Stomach (tissue), 9 donors: ENCODE results near the gene XRCC5. TPM values are rescaled to one million over a fixed set of nuclear protein-coding genes. Genes with fewer than 3 reads are reported as not detected.

Experiments used
- DNase-seq, 2 donors: peaks; one replicate each; pipeline versions ENCODE4 v3.0.0 to v3.0.0-alpha.2; 2013 to 2019
- H3K27ac ChIP-seq, 5 donors: fragments of 200-600 bp in 4 of 5; sonication (generic) in 4 of 5; one replicate each; pipeline ENCODE4 v1.5.1; 2013 to 2019; ENCODE audit warnings: mild to moderate bottlenecking in 1 of 5, moderate library complexity in 1 of 5
- H3K27me3 ChIP-seq, 3 donors: fragments of 200-600 bp; sonication (generic); one replicate each; pipeline ENCODE4 v1.5.1; 2017 to 2019; ENCODE audit warnings: mixed run types in 1 of 3
- H3K36me3 ChIP-seq, 4 donors: fragments of 200-600 bp; sonication (generic); 1 replicate in 3 of 4; 2 replicates in 1 of 4; pipeline ENCODE4 v1.5.1; 2016 to 2019
- H3K4me1 ChIP-seq, 4 donors: fragments of 200-600 bp; sonication (generic); one replicate each; pipeline ENCODE4 v1.5.1; 2016 to 2019
- H3K4me3 ChIP-seq, 4 donors: fragments of 200-600 bp; sonication (generic) in 3 of 4; one replicate each; pipeline ENCODE4 v1.5.1; 2016 to 2019; ENCODE audit warnings: mild to moderate bottlenecking in 1 of 4
- H3K9me3 ChIP-seq, 4 donors: fragments of 200-600 bp; sonication (generic); one replicate each; pipeline ENCODE4 v1.5.1; 2016 to 2019
- EP300 ChIP-seq: sonication (generic); formaldehyde crosslinking; IDR thresholded peaks from one replicate; pipeline ENCODE4 v1.6.1; 2017; ENCODE audit warnings: antibody characterized with exemption
- POLR2A ChIP-seq, 4 donors: fragments of 450-650 bp; IDR thresholded peaks; one replicate each; pipeline ENCODE4 v1.6.1; 2016; ENCODE audit warnings: antibody characterized with exemption in 4 of 4, control low read depth in 2 of 4, mild to moderate bottlenecking in 1 of 4, moderate library complexity in 1 of 4
- POLR2AphosphoS5 ChIP-seq, 3 donors: sonication (generic); formaldehyde crosslinking; IDR thresholded peaks; one replicate each; pipeline ENCODE4 v1.6.1; 2016; ENCODE audit warnings: antibody characterized with exemption in 3 of 3
- WGBS, 5 donors: extraction: QIAGEN DNeasy Blood & Tissue Kit in 3 of 5; methylation state at CpG; one replicate each; pipeline versions ENCODE4 v1.1.5 to v1.1.7; 2013 to 2018; 5-methylcytosine and 5-hydroxymethylcytosine counted together
- intact Hi-C: fragments of 100-400 bp; cut with DNase I; formaldehyde crosslinking; loops from one replicate; pipeline ENCODE4 v1.15.1; 2023; ENCODE audit warnings: low total_unique reads
- polyA plus RNA-seq, 3 donors: library from polyadenylated mRNA; stranded (reverse); fragments of 200-250 nt; gene quantifications; one replicate each; pipeline ENCODE4 v1.2.3, GENCODE V29; 2013
- total RNA-seq, 5 donors: library from RNA; depleted of rRNA; stranded (reverse); fragments of >200 nt; gene quantifications; one replicate each; pipeline versions ENCODE4 v1.1.0 to v1.2.3, GENCODE V29; 2014 to 2016
- TF ChIP-seq, protein P1 (sequence below), 7 experiments: fragments of 450-650 bp in 4 of 7; fragments of 200-600 bp in 3 of 7; sonication (generic) in 3 of 7; IDR thresholded peaks; one replicate each; pipeline ENCODE4 v1.5.1; 2016 to 2019; ENCODE audit warnings: antibody characterized with exemption in 7 of 7, control low read depth in 2 of 7, mild to moderate bottlenecking in 1 of 7
- donor health status: healthy with polysubstance abuse.
- donor health status: Bipolar disorder and iron deficiency.
- donor health status: healthy.

Gene XRCC5
- total and polyA plus RNA-seq, 8 donors, result 70.2 to 302 (median 92.9) TPM

DNA sequence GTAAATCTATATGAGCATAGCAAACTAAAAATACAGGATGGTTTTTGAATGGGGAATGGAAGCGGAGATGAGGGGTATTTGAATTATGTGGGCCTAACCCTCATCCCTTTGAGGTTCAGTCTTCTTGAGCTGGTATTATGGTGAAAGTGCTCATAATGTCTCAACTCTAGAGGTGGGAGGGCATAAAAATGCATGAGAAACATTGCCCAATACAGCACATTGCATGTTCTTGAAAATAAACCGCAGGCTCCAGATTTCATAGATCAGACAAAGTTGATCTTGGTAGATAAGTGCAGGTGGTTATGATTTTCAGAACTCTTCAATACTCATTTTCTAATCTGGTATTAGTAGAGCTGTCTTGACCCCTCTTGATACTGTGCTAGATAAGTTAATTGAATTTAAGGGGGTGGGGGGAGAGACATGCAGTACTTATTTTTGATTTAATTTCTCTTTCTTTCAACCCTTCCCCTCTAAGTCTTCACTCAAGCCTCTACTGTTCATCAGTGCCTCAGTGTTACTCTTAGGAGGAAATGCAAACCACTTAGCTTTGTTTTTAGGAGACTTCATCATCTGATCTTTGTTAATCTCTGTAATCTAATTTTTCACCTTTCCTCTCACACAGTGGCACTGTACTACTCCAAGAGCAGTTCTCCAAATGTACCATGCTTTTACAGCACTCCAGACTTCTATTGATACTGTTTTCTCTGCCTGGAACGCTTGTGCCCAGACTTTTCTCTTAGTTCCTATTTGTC, 22.2 kb downstream of the XRCC5 start:
- intact Hi-C loops, result no loop called here
- 91 to 94% (median 93%) methylated on average over 3 of the region's 3 CpGs for WGBS, 5 donors
- Histone ChIP-seq H3K4me3 (no peak overlapping the region), H3K36me3 (peaks cover 67 to 100% (median 96%) of the 10 kb centered on the region in 4 donors), H3K9me3 (no peaks in the 10 kb centered on the region), H3K27ac (peak overlapping the region in 3 of 5 donors; percentile 7 to 68 (median 56)), H3K27me3 (no peaks in the 10 kb centered on the region), H3K4me1 (peaks cover 18 to 66% (median 43%) of the 10 kb centered on the region in 4 donors)
- DNase-seq, result no peak
- TF ChIP-seq EP300 (no peak), POLR2AphosphoS5 (IDR thresholded peaks at IDR 0.05) (no peak), POLR2A (IDR thresholded peaks at IDR 0.05) (no peak)
- TF ChIP-seq, protein P1, sequence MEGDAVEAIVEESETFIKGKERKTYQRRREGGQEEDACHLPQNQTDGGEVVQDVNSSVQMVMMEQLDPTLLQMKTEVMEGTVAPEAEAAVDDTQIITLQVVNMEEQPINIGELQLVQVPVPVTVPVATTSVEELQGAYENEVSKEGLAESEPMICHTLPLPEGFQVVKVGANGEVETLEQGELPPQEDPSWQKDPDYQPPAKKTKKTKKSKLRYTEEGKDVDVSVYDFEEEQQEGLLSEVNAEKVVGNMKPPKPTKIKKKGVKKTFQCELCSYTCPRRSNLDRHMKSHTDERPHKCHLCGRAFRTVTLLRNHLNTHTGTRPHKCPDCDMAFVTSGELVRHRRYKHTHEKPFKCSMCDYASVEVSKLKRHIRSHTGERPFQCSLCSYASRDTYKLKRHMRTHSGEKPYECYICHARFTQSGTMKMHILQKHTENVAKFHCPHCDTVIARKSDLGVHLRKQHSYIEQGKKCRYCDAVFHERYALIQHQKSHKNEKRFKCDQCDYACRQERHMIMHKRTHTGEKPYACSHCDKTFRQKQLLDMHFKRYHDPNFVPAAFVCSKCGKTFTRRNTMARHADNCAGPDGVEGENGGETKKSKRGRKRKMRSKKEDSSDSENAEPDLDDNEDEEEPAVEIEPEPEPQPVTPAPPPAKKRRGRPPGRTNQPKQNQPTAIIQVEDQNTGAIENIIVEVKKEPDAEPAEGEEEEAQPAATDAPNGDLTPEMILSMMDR (IDR thresholded peaks at IDR 0.05), result no peak

DNA sequence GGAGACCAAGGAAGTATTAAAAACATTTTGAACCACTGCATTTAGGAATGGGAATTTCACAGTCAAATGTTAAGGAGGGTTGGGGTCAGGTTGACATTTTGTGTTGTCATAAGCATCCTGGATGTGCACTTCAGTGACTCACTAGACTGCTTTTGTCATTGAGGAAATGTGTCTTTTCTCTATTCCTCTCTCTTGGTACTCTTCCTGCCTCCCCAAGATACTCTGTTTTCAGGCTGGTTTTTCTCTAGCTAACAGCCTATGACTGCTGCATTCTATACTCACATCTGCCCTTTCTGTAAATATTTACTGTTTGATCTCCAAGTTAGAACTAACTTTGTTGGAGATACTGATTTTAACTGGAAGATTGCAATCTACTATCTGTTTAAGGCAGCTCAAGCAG, 23.4 kb downstream of the XRCC5 start:
- no peak for TF ChIP-seq POLR2AphosphoS5 (IDR thresholded peaks at IDR 0.05)
- TF ChIP-seq, protein P1 (IDR thresholded peaks at IDR 0.05), result no peak
- no peak for TF ChIP-seq POLR2A (IDR thresholded peaks at IDR 0.05)
- no peak for TF ChIP-seq EP300
- intact Hi-C loops, result no loop called here
- peaks cover 66 to 100% (median 96%) of the 10 kb centered on the region in 4 donors for H3K36me3 ChIP-seq
- no peaks in the 10 kb centered on the region for H3K27me3 ChIP-seq
- no peak for DNase-seq
- H3K27ac ChIP-seq, result peak overlapping the region in 1 of 5 donors; percentile 25
- H3K9me3 ChIP-seq, result no peaks in the 10 kb centered on the region
- H3K4me3 ChIP-seq, result no peak overlapping the region
- H3K4me1 ChIP-seq, result peaks cover 18 to 59% (median 39%) of the 10 kb centered on the region in 4 donors

DNA sequence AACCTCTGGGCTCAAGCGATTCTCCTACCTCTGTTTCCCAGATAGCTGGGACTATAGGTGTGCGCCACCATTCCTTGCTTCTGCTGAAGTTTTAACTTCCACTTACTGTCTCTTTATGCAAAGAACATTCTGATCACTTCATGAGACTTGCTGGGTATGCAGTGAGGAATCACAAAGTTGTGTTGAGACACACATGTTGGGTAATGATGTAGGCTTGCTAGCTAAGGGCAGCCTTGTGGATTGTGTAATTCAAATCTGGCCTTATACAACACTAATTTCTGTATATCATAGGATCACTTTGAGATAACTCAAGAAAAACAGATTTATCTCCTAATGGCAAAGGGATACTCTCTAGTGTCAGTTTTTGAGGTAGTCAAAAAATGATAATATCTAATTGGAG, 24.2 kb downstream of the XRCC5 start:
- Histone ChIP-seq H3K27me3 (no peaks in the 10 kb centered on the region), H3K36me3 (peaks cover 67 to 100% (median 96%) of the 10 kb centered on the region in 4 donors), H3K27ac (peak overlapping the region in 2 of 5 donors; percentile 25 to 30), H3K4me1 (peaks cover 17 to 55% (median 35%) of the 10 kb centered on the region in 4 donors), H3K9me3 (no peaks in the 10 kb centered on the region), H3K4me3 (no peak overlapping the region)
- intact Hi-C loops, result no loop called here
- TF ChIP-seq EP300, result no peak
- TF ChIP-seq, protein P1 (IDR thresholded peaks at IDR 0.05), result no peak
- TF ChIP-seq POLR2AphosphoS5 (IDR thresholded peaks at IDR 0.05), result no peak
- TF ChIP-seq POLR2A (IDR thresholded peaks at IDR 0.05), result no peak
- no peak for DNase-seq
- WGBS, 5 donors, result 94 to 98% (median 97%) methylated on average over 2 of the region's 2 CpGs

DNA sequence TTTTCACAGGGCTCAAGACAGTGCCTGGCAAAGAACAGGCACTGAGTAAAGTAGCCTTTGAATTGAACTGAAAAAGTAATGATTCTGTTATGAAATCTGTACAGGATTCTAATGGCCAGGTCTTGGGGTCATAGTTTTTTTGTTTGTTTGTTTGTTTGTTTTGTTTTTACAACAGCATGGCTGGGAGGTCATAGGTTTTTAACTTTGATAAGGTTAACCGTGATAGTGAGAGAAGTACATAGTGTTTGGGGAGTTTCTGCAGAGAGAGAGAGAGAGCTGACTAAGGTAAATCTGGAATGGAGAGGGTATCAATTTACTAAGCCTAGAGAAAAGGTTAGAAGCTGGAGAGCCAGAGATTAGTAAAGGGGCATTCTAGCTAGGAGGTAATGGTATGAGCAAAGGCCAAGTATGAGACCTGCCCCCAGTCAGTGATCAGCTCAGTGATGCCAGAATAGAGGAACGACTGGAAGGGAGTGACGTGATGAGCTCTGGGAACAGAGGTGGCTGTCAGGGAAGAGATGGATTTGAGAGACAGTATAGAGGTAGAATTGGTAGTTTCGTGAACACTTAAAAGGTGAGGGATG, 25.9 kb downstream of the XRCC5 start:
- Histone ChIP-seq H3K27ac (peak overlapping the region in 1 of 5 donors; percentile 32), H3K36me3 (peaks cover 73 to 100% (median 97%) of the 10 kb centered on the region in 4 donors), H3K4me1 (peaks cover 2 to 39% (median 24%) of the 10 kb centered on the region in 4 donors), H3K27me3 (no peaks in the 10 kb centered on the region), H3K4me3 (no peak overlapping the region), H3K9me3 (no peaks in the 10 kb centered on the region)
- 78 to 86% (median 82%) methylated on average over 4 of the region's 4 CpGs for WGBS, 5 donors
- intact Hi-C loops, result no loop called here
- DNase-seq, result no peak
- TF ChIP-seq, protein P1 (IDR thresholded peaks at IDR 0.05), result no peak
- no peak for TF ChIP-seq POLR2A (IDR thresholded peaks at IDR 0.05)
- TF ChIP-seq POLR2AphosphoS5 (IDR thresholded peaks at IDR 0.05), result no peak
- no peak for TF ChIP-seq EP300
